Activated CD4-positive, alpha-beta T cell treated with anti-CD3 and anti-CD28 coated beads, Interleukin-2, amount 10 ng/mL, durations not matched to agents 7 days and 5 days (primary cell): ENCODE data around the gene IGF2R. TPM values are rescaled to one million over a fixed set of nuclear protein-coding genes. Genes with fewer than 3 reads are reported as not detected.
"Not testable (repeated sequence)": the region's sequence is repeated elsewhere in the genome, so short reads cannot be mapped to it uniquely, and the experiment has no call there.

Source experiments
- CTCF ChIA-PET: fragments of 350-600 bp; sonication (Branson Sonifier 250); formaldehyde crosslinking; loops from one replicate; lab custom pipeline; 2021; ENCODE audit warnings: antibody characterized with exemption; lab: Charles Lee
- POLR2A ChIA-PET: fragments of 350-600 bp; sonication (Branson Sonifier 250); formaldehyde crosslinking; loops from one replicate; lab custom pipeline; 2021; ENCODE audit warnings: antibody characterized with exemption; lab: Charles Lee
- DNase-seq: peaks from one replicate; pipeline ENCODE4 v3.0.0-alpha.2; 2020
- H3K27ac Mint-ChIP-seq: one replicate; pipeline ENCODE4 v1.8.0; 2021; ENCODE audit warnings: mild to moderate bottlenecking, moderate library complexity, mixed read lengths
- H3K27me3 Mint-ChIP-seq: one replicate; pipeline ENCODE4 v1.8.0; 2021; ENCODE audit warnings: mixed read lengths
- H3K36me3 Mint-ChIP-seq: one replicate; pipeline ENCODE4 v1.8.0; 2021; ENCODE audit warnings: low read depth, mixed read lengths
- H3K4me1 Mint-ChIP-seq: one replicate; pipeline ENCODE4 v1.8.0; 2021; ENCODE audit warnings: mixed read lengths
- H3K4me3 Mint-ChIP-seq: one replicate; pipeline ENCODE4 v1.8.0; 2021; ENCODE audit warnings: mild to moderate bottlenecking, moderate library complexity, mixed read lengths
- H3K9me3 Mint-ChIP-seq: one replicate; pipeline ENCODE4 v1.8.0; 2021; ENCODE audit warnings: mixed read lengths
- total RNA-seq, 2 experiments: library from RNA; stranded (reverse); gene quantifications; one replicate each; pipeline ENCODE4 v1.2.3, GENCODE V29; 2021

IGF2R gene
- total RNA-seq, 2 experiments from 2014 or later, result 62.8 to 65.0 TPM

DNA sequence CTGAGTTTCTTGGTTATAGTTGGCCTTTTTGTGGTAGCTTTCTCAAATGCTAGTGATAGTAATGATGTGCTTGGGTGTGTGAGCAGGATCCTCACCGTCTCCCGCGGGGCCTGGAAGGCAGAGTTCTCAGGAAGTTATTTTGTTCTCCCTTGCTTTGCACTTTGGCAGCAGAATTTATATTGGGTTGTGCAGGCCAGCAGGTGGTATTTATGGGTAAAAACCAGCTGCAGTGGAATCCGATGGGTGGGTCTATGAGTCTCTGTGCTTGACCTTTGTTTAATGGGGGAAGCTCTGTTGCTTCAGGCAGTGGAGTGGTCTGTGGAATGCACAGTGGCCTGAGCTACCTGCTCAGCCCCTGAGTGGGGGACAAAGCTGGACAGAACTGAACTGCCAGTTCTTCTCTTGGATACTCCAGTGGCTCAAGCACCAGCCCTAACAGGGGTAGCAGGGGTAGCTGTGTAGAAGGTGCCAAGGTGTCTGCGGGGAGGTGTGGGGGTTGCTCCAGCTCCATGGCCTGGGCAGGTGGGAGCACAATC, 27.3 kb downstream of the IGF2R start:
- CTCF ChIA-PET, result interaction anchor here (0.7 kb wide), 1 partner anchor 13 kb away, joined by 3 read pairs; no protein-coding TSS in a partner anchor
- peaks cover 35% of the 10 kb centered on the region for H3K4me1 Mint-ChIP-seq

DNA sequence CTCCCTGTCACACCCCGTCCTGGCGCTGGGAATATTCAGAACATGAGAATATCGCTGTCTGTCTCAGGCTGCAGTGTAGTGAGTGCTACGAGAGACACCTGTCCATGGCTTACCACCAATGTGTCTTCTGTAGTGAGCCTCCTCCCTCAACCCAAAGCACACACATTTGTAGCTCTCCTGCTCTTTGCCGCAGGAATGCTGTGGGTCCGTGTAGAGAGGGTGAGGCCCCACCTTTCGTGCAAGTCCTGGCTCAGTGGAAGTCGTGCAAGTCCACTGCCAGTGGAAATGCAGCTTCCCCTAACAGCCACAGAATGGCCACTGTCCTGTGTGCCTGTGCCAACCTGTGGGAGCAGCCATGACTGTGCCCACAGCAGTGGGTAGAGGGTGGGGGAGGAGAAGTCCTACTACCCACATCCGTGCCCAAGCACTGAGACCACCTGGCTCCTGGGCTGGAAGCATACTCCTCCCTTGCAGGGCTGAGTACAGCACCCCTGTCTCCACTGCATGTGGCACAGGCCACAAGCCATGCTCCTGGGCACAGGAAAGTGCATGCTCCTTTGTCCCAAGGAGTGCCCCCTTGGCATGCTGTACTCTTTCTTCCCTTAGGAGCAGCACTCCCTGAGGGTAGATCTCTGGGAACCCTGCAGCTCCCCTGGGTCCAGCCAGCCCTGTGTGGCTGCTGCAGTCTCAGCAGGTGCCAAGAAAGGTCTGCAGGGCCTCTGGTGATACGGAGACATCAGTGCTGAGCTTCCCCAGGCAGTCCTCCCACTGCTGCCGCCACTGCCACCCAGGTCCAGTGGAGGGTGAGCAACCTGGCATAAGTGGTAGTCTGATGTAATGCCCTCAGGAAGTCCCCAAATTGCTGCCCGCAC, 28.0 kb downstream of the IGF2R start:
- no peaks in the 10 kb centered on the region for H3K27me3 Mint-ChIP-seq
- peaks cover 18% of the 10 kb centered on the region for H3K9me3 Mint-ChIP-seq
- no peak overlapping the region for H3K27ac Mint-ChIP-seq
- H3K4me3 Mint-ChIP-seq, result no peak overlapping the region
- peaks cover 74% of the 10 kb centered on the region for H3K36me3 Mint-ChIP-seq
- CTCF ChIA-PET, result interaction anchor here (0.7 to 1.4 kb wide), 3 partner anchors 13 to 19 kb away, joined by 3 to 5 read pairs (median 3); no protein-coding TSS in a partner anchor
- POLR2A ChIA-PET, result interaction anchor here (1.1 kb wide), 1 partner anchor 19 kb away, joined by 3 read pairs; no protein-coding TSS in a partner anchor
- peaks cover 35% of the 10 kb centered on the region for H3K4me1 Mint-ChIP-seq
- DNase-seq, result no peak

More for the DNA sequence above, 27.3 kb downstream of the IGF2R start:
- POLR2A ChIA-PET, result interaction anchor here (1.1 kb wide), 1 partner anchor 20 kb away, joined by 3 read pairs; no protein-coding TSS in a partner anchor
- H3K36me3 Mint-ChIP-seq, result peaks cover 79% of the 10 kb centered on the region
- H3K9me3 Mint-ChIP-seq, result peaks cover 20% of the 10 kb centered on the region
- H3K27me3 Mint-ChIP-seq, result no peaks in the 10 kb centered on the region
- DNase-seq, result no peak
- no peak overlapping the region for H3K4me3 Mint-ChIP-seq
- no peak overlapping the region for H3K27ac Mint-ChIP-seq

DNA sequence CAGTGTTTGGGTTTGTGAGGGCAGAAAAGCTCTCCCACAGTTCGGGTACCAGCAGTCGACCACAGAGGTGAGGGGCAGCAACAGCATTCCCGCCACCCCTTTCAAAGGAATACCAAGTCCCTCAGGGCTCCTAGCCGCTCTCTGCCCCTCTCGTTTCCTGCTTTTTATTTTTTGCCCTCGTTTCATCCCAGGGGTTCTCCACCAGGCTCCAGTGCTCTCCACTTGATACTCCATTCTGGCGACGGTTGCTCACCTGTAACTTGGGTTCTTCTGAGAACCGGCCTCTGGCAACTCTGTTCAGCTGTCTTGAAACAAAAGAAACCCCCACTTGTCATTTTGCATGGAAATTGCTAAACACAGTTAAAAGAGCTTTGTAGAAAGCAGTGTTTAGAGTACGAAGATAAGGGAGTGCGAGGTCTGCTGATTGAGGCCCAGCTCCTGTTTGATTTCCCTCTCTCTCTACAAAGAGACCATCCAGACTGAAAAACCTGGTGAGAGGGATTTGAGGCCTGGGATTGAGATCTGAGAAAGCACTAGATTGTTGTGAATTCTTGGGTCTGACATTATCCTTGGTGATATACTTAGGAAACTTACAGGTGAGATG, 28.7 kb downstream of the IGF2R start:
- Mint-ChIP-seq H3K27ac (no peak overlapping the region), H3K9me3 (peaks cover 18% of the 10 kb centered on the region), H3K36me3 (peaks cover 67% of the 10 kb centered on the region), H3K4me3 (no peak overlapping the region), H3K4me1 (peaks cover 37% of the 10 kb centered on the region), H3K27me3 (no peaks in the 10 kb centered on the region)
- CTCF ChIA-PET, result interaction anchor here (1.2 to 1.4 kb wide), 2 partner anchors 16 to 18 kb away, joined by 3 to 5 read pairs; no protein-coding TSS in a partner anchor
- POLR2A ChIA-PET, result no interaction called here
- DNase-seq, result no peak

- peaks cover 18% of the 10 kb centered on the region for H3K9me3 Mint-ChIP-seq
- no peak overlapping the region for H3K27ac Mint-ChIP-seq
- CTCF ChIA-PET, result interaction anchor here (0.6 to 1.4 kb wide), 2 partner anchors 17 to 67 kb away, joined by 3 to 5 read pairs; no protein-coding TSS in a partner anchor
- H3K4me1 Mint-ChIP-seq, result peaks cover 37% of the 10 kb centered on the region
- H3K36me3 Mint-ChIP-seq, result peaks cover 57% of the 10 kb centered on the region
- POLR2A ChIA-PET, result no interaction called here
- no peak overlapping the region for H3K4me3 Mint-ChIP-seq
- H3K27me3 Mint-ChIP-seq, result no peaks in the 10 kb centered on the region
- DNase-seq, result no peak
Observed at GRCh38 chr6:159998538-159998937, 29.7 kb downstream of the IGF2R start.

GRCh38 chr6:159999240-159999671, 30.4 kb downstream of the IGF2R start:
- ChIA-PET POLR2A (no interaction called here), CTCF (interaction anchor here (0.8 to 1.1 kb wide), 2 partner anchors 18 to 45 kb away, joined by 3 read pairs; no protein-coding TSS in a partner anchor)
- Mint-ChIP-seq H3K4me3 (no peak overlapping the region), H3K4me1 (peaks cover 36% of the 10 kb centered on the region), H3K36me3 (peaks cover 54% of the 10 kb centered on the region), H3K9me3 (peaks cover 14% of the 10 kb centered on the region), H3K27ac (peak overlapping the region; percentile 15), H3K27me3 (no peaks in the 10 kb centered on the region)
- DNase-seq, result no peak

GRCh38 chr6:160000280-160000704, 31.4 kb downstream of the IGF2R start:
- DNase-seq, result no peak
- ChIA-PET CTCF (interaction anchor here (0.6 to 1.4 kb wide), 5 partner anchors 9 to 46 kb away, joined by 3 to 5 read pairs (median 3); no protein-coding TSS in a partner anchor), POLR2A (no interaction called here)
- Mint-ChIP-seq H3K36me3 (peaks cover 52% of the 10 kb centered on the region), H3K27me3 (no peaks in the 10 kb centered on the region), H3K4me1 (peaks cover 31% of the 10 kb centered on the region), H3K9me3 (peaks cover 13% of the 10 kb centered on the region), H3K27ac (no peak overlapping the region), H3K4me3 (no peak overlapping the region)

GRCh38 chr6:160000893-160001427, 32.1 kb downstream of the IGF2R start:
- H3K9me3 Mint-ChIP-seq, result peaks cover 12% of the 10 kb centered on the region
- POLR2A ChIA-PET, H3K27ac Mint-ChIP-seq, H3K4me3 Mint-ChIP-seq, H3K27me3 Mint-ChIP-seq, DNase-seq: not testable (repeated sequence)
- peaks cover 30% of the 10 kb centered on the region for H3K4me1 Mint-ChIP-seq
- CTCF ChIA-PET, result interaction anchor here (0.6 to 1.8 kb wide), 6 partner anchors 9 to 194 kb away, joined by 3 to 5 read pairs (median 4); no protein-coding TSS in a partner anchor
- peaks cover 47% of the 10 kb centered on the region for H3K36me3 Mint-ChIP-seq

DNA sequence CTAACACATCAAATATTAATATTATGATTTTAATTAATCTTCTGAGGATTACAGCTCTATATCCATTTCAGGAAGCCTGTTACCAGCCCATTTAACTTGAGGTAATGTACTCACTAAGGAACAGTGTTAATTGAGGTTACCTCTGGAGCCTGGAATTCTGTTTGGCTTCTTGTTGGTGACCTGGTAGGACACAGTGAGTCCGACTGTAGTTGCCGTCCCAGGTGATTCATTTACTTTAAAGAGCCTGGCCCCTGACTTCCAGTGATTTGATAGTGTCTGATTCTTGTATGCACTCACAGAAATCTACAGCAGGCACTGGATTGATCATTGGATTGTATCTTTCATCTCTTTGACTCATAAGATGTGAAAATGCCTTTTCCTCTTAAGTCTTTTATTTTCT, 34.0 kb downstream of the IGF2R start:
- peaks cover 47% of the 10 kb centered on the region for H3K36me3 Mint-ChIP-seq
- H3K4me3 Mint-ChIP-seq, result no peak overlapping the region
- ChIA-PET CTCF (interaction anchor here (1.0 to 1.5 kb wide), 2 partner anchors 9 to 21 kb away, joined by 3 read pairs; no protein-coding TSS in a partner anchor), POLR2A (no interaction called here)
- H3K4me1 Mint-ChIP-seq, result peaks cover 36% of the 10 kb centered on the region
- H3K27me3 Mint-ChIP-seq, result no peaks in the 10 kb centered on the region
- peaks cover 16% of the 10 kb centered on the region for H3K9me3 Mint-ChIP-seq
- DNase-seq, result no peak
- no peak overlapping the region for H3K27ac Mint-ChIP-seq

DNA sequence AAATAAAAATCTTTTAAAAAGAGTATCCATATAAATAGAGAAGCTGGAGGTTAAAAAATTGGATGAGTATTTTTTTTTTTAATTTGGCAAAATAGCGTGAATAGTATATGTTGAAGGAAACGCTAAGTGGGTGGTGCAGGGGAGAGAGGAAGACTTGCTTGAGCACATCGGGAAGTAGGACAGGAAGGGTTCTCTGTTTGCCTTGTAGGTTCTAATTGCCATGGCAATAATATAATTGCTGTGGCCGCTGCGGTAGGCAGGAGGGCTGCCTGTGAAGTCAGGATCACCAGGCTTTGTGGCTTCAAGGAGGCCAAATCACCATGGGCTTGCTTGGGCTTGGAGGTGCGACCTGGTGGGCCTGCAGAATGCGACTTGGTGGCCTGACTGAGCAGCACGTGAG, 35.1 kb downstream of the IGF2R start:
- Mint-ChIP-seq H3K9me3 (peaks cover 14% of the 10 kb centered on the region), H3K4me1 (peaks cover 33% of the 10 kb centered on the region), H3K36me3 (peaks cover 46% of the 10 kb centered on the region), H3K4me3 (no peak overlapping the region), H3K27ac (no peak overlapping the region), H3K27me3 (no peaks in the 10 kb centered on the region)
- ChIA-PET POLR2A (no interaction called here), CTCF (no interaction called here)
- no peak for DNase-seq

- no peak overlapping the region for H3K4me3 Mint-ChIP-seq
- DNase-seq, result no peak
- H3K36me3 Mint-ChIP-seq, result peaks cover 45% of the 10 kb centered on the region
- CTCF ChIA-PET, result no interaction called here
- no peak overlapping the region for H3K27ac Mint-ChIP-seq
- H3K4me1 Mint-ChIP-seq, result peaks cover 27% of the 10 kb centered on the region
- peaks cover 14% of the 10 kb centered on the region for H3K9me3 Mint-ChIP-seq
- POLR2A ChIA-PET, result no interaction called here
- no peaks in the 10 kb centered on the region for H3K27me3 Mint-ChIP-seq
Observed at GRCh38 chr6:160004419-160005175, 35.7 kb downstream of the IGF2R start.

GRCh38 chr6:160005211-160005610, 36.3 kb downstream of the IGF2R start:
- Mint-ChIP-seq H3K9me3 (peaks cover 10% of the 10 kb centered on the region), H3K27ac (no peak overlapping the region), H3K36me3 (peaks cover 43% of the 10 kb centered on the region), H3K4me3 (no peak overlapping the region), H3K4me1 (peaks cover 21% of the 10 kb centered on the region), H3K27me3 (no peaks in the 10 kb centered on the region)
- no peak for DNase-seq
- ChIA-PET CTCF (no interaction called here), POLR2A (no interaction called here)
